Lower leg skin (tissue), 3 donors: ENCODE measurements around the gene REXO4.

ENCODE experiments used
- POLR2A ChIP-seq, 2 donors: fragments of 450-650 bp; IDR thresholded peaks; one replicate each; pipeline ENCODE4 v1.6.1; 2016 to 2017; ENCODE audit warnings: antibody characterized with exemption in 2 of 2, mild to moderate bottlenecking in 1 of 2, moderate library complexity in 1 of 2
- TF ChIP-seq, protein P1 (sequence below), 3 donors: fragments of 450-650 bp; IDR thresholded peaks; one replicate each; pipeline ENCODE4 v1.5.1; 2016; ENCODE audit warnings: antibody characterized with exemption in 3 of 3, mild to moderate bottlenecking in 3 of 3, moderate library complexity in 2 of 3

DNA sequence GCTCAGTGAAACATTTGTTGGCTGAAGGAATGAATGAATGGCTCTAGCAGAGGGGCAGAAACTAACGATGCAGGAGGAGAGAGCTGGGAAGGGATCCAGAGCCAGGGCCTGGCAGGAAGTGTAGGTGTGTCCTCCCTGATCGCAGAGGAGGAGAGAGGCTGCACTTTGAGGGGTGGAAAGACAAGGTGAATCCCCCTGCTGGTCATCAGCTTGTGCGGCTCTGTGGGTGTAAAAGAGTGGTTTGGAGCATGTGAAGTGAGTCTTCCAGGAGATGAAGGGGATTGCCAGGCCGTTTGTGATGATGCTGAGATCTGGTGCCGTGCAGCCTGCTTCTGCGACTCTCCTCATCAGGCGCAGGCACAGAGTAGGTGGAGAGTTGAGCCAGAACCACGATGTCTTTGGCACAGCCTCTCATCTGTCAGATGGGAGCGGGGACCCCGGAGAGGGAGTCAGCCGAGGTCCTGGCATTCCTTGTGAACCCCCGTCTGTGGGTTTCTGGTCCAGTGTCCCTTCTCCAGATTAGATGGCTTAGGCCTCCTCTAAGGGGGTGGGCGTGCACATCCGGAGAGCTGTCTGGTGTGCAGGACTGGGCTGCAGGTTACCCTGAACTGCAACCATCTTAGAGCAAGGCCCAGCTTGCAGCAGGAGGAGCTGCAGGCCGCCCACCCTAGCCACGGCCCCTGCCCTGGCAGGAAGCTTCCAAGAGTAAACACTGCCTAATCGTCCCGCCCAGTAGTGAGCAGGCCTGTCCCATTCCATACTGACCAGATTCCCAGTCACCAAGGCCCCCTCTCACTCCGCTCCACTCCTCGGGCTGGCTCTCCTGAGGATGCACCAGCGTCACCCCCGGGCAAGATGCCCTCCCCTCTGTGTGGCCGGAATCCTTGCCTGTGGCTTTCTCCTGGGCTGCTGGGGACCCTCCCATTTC is 4.1 kb upstream of the REXO4 start, which contains the start of gene ADAMTS13:
- TF ChIP-seq, protein P1, sequence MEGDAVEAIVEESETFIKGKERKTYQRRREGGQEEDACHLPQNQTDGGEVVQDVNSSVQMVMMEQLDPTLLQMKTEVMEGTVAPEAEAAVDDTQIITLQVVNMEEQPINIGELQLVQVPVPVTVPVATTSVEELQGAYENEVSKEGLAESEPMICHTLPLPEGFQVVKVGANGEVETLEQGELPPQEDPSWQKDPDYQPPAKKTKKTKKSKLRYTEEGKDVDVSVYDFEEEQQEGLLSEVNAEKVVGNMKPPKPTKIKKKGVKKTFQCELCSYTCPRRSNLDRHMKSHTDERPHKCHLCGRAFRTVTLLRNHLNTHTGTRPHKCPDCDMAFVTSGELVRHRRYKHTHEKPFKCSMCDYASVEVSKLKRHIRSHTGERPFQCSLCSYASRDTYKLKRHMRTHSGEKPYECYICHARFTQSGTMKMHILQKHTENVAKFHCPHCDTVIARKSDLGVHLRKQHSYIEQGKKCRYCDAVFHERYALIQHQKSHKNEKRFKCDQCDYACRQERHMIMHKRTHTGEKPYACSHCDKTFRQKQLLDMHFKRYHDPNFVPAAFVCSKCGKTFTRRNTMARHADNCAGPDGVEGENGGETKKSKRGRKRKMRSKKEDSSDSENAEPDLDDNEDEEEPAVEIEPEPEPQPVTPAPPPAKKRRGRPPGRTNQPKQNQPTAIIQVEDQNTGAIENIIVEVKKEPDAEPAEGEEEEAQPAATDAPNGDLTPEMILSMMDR (IDR thresholded peaks at IDR 0.05), result no peak
- no peak for TF ChIP-seq POLR2A (IDR thresholded peaks at IDR 0.05)
